Measurements from ENCODE around the gene TMEM184B.

- TF ChIP-seq, protein P1, sequence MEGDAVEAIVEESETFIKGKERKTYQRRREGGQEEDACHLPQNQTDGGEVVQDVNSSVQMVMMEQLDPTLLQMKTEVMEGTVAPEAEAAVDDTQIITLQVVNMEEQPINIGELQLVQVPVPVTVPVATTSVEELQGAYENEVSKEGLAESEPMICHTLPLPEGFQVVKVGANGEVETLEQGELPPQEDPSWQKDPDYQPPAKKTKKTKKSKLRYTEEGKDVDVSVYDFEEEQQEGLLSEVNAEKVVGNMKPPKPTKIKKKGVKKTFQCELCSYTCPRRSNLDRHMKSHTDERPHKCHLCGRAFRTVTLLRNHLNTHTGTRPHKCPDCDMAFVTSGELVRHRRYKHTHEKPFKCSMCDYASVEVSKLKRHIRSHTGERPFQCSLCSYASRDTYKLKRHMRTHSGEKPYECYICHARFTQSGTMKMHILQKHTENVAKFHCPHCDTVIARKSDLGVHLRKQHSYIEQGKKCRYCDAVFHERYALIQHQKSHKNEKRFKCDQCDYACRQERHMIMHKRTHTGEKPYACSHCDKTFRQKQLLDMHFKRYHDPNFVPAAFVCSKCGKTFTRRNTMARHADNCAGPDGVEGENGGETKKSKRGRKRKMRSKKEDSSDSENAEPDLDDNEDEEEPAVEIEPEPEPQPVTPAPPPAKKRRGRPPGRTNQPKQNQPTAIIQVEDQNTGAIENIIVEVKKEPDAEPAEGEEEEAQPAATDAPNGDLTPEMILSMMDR (IDR thresholded peaks at IDR 0.05) = no peak
- TF ChIP-seq POLR2A (IDR thresholded peaks at IDR 0.05) = no peak
Measured at GRCh38 chr22:38221407-38221806, 51.4 kb downstream of the TMEM184B start.
